Activated CD4-positive, alpha-beta T cell treated with anti-CD3 and anti-CD28 coated beads, Interleukin-2, amount 50 U/mL, for 48 hours (primary cell): ENCODE results near the gene UNC5B.
"Not testable (repeated sequence)": the region's sequence is repeated elsewhere in the genome, so short reads cannot be mapped to it uniquely, and the experiment has no call there.

ENCODE experiments used
- DNase-seq, 2 experiments: peaks; one replicate each; pipeline ENCODE4 v3.0.0-alpha.2; 2020

Gene UNC5B

GRCh38 chr10:71269301-71270288 is 57.2 kb downstream of the UNC5B start:
- DNase-seq: no peak

DNA sequence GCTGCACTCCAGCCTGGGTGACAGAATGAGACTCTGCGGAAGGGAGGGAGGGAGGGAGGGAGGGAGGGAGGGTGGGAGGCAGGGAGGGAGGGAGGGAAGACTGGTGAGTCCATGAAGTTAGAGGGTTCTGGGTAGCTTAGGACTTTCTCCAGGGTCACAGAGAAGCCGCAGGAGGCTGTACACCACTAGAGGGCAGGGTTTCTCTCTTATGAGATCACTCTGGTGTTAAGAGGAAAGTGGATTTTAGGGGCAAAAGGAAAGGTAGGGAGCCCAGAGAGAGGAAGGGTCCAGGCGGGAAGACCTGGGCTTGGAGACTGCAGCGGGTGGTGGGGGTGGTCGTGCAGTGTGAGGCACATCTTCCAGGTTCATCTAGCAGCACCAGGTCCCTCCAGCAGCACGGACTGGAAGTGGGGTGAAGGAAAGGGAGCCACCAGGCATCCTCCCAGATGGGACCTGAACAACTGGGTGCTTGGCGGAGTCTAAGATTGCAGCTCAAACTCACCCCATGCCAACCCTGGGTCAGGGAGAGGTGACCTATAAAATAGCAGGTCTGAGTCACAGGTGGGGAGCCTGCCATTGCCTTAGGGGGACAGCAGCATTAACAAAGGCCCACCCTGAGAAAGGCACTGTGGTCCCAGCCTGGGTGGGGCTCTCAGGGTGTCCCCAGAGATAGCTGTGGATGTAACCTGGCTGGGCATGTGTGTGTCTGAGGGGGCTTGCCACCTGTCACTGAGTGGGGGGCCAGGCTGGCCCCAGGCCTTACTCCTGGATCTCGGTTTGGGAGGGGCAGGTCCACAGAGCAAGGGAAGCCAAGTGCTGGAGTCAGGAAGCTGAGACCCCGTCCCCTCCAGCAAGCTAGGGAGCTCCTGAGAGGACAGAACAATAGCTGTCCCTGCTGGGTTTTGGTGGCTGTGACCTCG is 58.2 kb downstream of the UNC5B start:
- peak; percentile 36 to 49 for DNase-seq

DNA sequence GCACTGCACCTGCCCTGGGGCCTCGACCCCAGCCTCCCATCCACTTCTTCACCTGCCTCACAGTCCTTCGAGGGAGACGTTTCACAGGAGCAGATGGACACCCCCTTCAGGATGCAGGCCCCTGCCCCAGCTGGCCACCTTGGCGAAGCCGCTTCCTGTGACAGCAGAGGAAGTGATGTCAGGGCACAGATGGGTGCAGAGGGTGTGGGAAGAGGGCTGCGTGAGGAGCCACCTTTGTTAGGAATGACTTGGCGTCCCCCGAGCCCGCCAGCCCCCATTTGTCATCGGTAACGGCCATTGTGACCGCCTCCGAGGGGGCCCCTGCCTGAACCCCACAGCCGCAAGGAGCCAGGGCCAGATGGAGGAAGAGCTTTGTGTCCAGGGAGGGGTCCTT is 59.3 kb downstream of the UNC5B start:
- DNase-seq: no peak

DNA sequence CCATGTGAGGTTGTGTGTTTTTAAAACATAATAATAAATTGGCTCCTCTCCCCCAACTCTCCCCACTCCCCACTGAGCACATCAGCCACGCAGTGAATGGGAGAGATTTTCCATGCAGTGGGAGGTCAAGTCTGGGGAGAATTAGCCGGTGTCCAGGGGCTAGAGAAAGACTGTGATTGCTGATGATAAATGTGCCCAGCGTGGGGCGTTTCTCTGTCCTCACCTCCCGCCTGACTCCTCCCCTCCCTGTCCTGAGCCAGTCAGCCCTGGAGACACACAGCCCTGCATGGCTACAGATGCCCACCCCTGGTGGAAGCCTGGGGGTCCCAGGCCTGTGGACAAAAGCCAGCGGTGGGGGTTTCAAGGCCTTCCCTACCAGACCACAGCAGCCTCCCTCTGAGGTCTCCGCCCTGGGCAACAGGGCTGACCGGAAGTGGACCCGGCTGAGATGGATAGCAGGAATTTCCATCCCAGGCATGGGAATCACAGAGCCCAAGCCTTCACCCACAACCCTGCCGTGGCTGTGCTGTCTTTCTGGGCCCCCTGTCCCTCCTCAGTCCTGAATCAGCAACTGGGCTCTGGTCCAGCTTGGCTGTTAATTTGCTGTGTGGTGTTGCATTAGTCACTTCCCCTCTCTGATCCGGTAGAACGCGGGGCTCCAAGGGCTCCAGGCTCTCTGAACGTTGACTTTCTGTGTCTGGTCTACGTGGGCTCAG is 59.8 kb downstream of the UNC5B start:
- no peak for DNase-seq

DNA sequence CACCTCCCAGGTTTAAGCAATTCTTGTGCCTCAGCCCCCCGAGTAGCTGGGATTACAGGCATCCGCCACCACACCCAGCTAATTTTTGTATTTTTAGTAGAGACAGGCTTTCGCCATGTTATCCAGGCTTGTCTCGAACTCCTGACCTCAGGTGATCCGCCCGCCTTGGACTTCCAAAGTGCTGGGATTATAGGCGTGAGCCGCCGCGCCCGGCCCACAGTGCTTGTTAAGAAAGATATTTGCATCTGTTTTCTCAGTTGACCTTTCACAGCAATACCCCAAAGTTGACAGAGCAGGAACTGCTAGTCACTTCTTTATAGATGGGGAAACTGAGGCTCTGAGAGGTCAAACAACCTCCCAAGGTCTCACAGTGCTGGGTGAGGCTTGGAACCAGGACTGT is 60.6 kb downstream of the UNC5B start:
- not testable (repeated sequence) for DNase-seq

DNA sequence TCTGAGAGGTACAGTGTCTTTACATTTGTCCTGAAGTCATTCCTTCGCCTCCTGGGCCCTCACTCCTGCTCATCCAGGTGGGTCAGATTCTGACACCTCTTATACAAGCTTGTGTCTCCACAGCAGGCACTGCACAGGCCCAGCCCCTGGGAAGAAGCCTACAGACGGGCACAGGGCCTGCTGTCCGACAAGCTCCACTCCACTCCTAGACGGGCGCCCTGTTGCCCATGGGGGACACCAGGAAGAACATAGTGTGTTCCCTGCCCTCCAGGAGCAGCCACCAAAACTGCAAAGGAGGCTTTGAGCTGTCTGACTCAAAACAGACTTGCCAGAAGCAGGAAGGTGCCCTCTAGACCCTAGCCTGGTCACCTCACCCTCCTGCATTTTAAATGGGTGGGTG is 61.1 kb downstream of the UNC5B start:
- no peak for DNase-seq

GRCh38 chr10:71274901-71275796 is 62.8 kb downstream of the UNC5B start:
- no peak for DNase-seq

GRCh38 chr10:71276873-71277272 is 64.5 kb downstream of the UNC5B start:
- DNase-seq: no peak

- no peak for DNase-seq
These were observed 65.7 kb downstream of the UNC5B start for GRCh38 chr10:71277914-71278665.

GRCh38 chr10:71278691-71279588 is 66.6 kb downstream of the UNC5B start:
- DNase-seq: no peak

- DNase-seq: no peak
These were observed 67.3 kb downstream of the UNC5B start for GRCh38 chr10:71279590-71280170.

DNA sequence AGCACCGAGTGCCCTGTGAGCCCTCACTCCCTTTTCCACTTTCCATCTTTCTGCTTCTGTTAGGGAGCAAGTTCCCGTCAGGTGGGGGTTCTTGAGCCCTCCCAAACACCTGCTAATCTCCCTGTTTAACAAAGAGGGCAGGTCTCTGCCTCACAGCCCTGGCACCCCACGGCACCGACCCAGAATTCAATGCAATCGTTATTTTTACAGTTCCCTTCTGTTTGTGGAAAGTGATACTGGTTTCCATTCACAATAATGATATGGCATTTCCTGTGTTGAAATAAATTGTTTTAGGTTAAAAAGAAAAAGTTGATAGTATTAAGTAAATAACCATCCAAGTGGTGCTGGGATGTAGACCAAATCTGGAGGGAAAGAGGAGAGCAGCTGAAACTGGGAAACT is 67.8 kb downstream of the UNC5B start:
- no peak for DNase-seq

DNA sequence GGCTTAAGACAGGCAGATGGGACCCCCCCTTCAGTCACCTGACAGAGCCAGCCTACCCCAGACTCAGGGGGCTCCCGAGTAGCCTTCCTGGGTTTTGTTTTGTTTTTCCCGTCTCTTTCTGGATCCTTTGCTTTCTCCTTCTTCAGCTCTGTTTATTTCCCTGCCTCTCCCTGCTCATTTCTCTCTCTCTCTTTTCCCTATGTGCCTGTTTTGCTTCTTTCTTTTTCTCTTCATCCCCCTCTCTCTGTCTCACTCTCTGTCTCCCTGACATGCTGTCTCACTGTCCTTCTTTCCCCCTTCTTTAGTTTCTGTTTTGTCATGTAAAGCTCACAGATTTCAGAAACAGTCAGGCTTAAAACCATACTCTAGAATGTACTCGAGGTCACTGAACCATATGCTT is 68.5 kb downstream of the UNC5B start:
- no peak for DNase-seq

DNA sequence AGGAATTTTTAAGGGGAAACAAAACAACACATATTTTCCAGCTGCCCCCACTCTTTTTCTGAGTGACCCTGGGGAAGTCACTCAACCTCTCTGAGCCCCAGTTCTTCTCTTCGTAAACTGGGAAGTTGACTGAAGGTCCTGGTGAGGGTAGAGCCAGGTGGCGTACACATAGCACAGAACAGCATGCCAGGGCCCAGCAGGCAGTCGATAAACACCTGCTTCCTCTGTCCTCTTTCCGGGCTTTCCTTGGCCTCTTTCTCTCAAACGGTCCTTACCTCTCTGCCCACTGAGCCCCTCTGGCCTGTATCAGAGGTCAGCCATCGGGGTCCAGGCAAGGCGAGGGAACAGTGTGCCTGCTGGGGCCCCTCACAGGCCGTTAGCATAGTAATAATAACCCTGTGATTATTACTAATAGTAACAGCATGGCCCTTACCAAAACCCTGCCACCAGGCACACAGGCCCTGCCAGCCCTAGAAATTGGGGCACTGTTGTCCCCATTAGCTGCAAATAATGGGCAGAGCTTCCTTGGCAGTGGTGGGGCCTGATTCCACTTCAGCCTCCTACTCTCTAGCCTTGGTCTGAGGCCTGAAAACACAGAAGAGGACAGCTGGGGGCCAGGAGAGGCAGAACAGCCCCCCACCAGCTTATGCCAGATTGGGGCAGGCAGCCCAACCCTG is 69.4 kb downstream of the UNC5B start:
- DNase-seq: no peak

DNA sequence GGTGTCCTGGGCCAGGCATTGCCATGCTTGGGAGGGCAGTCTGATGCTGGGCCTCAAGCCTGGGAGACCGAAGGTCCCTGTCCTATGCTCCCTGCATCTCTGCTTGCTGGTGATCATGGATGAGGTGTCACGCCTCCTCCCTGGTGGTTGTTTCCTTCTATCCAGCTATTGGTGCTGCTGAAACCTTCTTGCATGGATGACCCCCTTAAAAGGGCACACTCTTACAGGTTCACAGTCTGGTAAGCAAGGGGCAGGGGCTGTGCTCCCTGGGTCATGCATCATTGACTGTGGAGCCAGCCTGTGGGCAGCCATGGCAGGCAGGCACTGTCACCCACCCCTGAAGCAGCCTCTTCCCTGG is 69.9 kb downstream of the UNC5B start:
- no peak for DNase-seq

DNA sequence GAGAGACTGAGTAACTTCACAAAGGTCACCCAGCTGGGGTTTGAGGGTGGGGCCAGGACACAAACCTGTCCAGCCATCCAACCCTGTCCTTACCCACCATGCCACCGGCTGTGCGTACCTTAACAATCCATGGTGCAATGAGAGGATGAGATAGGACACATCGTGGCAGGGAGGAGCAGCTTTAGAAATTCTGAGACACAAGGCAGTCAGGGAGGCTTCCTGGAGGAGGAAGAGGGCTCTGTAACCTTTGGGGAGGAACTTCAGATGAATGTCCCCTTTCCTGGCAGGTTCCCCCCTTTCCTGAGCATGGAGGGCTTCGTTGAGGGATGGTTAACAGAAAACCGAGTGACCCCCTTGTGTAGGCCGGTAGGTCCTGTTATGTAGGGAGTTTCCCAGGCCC is 71.0 kb downstream of the UNC5B start:
- DNase-seq: no peak

DNA sequence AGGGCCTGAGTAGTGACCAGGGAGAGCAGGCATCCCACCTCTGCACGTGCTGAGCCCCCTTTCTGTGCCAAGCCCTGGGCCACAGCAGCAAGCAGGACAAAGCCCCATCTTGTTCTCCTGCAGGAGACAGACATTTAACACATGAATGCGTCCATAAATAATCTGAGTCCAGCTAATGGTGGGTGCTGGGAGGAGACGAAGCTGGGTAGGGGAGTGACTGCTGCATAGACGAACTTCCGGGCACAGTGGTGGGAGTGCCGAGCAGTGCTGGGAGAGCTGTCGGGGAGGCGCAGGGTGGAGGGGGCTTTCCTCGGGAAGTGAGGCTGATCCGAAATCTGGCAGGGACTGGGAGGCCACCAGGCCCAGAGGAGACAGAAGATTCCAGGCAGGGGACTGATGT is 71.5 kb downstream of the UNC5B start:
- DNase-seq: no peak

GRCh38 chr10:71284544-71285179 is 72.3 kb downstream of the UNC5B start:
- DNase-seq: no peak

DNA sequence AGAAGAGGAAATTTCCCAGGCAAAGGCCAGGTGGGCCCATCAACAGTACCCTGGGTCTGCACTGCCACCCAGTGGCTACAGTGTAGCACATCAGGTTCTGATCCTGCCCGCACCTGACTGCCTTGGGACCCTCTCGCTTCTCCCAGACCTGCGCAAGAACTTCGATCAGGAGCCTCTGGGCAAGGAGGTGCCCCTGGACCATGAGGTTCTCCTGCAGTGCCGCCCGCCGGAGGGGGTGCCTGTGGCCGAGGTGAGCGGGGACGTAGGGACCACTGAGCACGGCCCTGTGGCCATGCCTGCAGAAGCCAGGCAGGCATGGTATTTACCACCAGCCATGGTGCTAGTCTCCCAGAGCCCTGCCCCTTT is 72.8 kb downstream of the UNC5B start:
- DNase-seq: peak; percentile 40 to 46
